Measurements from ENCODE around the gene IFI30.

DNA sequence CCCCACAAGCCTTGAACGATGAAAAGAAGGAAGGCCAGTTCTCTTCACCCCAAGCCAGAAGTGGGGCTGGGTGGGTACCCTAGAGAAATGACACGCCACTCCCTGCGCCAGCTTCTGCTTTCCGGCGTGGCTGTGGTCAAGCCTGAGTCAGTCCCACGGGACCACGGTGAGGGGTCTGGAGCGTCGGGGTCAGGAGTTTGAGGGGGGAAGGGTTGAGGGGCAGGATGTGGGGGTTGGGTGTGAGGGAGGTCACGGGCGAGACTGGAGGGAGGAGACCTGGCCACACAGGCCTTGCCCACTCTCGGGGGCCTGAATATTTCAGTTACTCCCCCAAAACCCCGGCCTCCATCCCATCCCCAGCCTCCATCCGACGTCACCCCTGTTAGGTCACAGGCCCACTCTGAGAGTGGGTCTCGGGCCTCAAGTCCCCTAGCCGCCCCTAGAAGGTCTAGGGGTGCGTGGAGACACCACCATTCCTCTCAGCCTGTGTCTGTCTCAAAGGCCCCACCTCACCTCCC lies 500 bp upstream of the IFI30 start:
- peak in 1 of 4 donors; percentile 16 for TF ChIP-seq POLR2AphosphoS5 (IDR thresholded peaks at IDR 0.05)
- no peak for TF ChIP-seq CTCF (IDR thresholded peaks at IDR 0.05)
- TF ChIP-seq POLR2A (IDR thresholded peaks at IDR 0.05): no peak
- TF ChIP-seq EP300 (IDR thresholded peaks at IDR 0.05): peak in 2 of 4 donors; percentile 12 to 36
